ENCODE results near the gene GLRX.

Gene GLRX

GRCh38 chr5:95771892-95772291 is 50.6 kb downstream of the GLRX start:
- no peak overlapping the region for H3K9ac ChIP-seq (ENCODE audit: low read depth, low read length)
- no peaks in the 10 kb centered on the region for H3K36me3 ChIP-seq (ENCODE audit: insufficient read depth, low read length)
- no peak overlapping the region for H3K4me3 ChIP-seq (ENCODE audit: low read length)
- no peaks in the 10 kb centered on the region for H3K27me3 ChIP-seq (ENCODE audit: insufficient read depth, low read length)
- H3K27ac ChIP-seq (ENCODE audit: low read depth, low read length): no peak overlapping the region
- no peaks in the 10 kb centered on the region for H3K4me1 ChIP-seq (ENCODE audit: insufficient read depth, low read length)
- no peaks in the 10 kb centered on the region for H3K9me3 ChIP-seq (ENCODE audit: insufficient read depth, low read depth, low read length)
- 94% methylated on average over 2 of the region's 2 CpGs for WGBS

GRCh38 chr5:95770830-95771708 is 51.5 kb downstream of the GLRX start:
- H3K9me3 ChIP-seq (ENCODE audit: insufficient read depth, low read depth, low read length): no peaks in the 10 kb centered on the region
- no peak overlapping the region for H3K9ac ChIP-seq (ENCODE audit: low read depth, low read length)
- no peaks in the 10 kb centered on the region for H3K36me3 ChIP-seq (ENCODE audit: insufficient read depth, low read length)
- no peak overlapping the region for H3K4me3 ChIP-seq (ENCODE audit: low read length)
- no peaks in the 10 kb centered on the region for H3K4me1 ChIP-seq (ENCODE audit: insufficient read depth, low read length)
- 95% methylated on average over 7 of the region's 8 CpGs for WGBS
- H3K27ac ChIP-seq (ENCODE audit: low read depth, low read length): no peak overlapping the region
- H3K27me3 ChIP-seq (ENCODE audit: insufficient read depth, low read length): no peaks in the 10 kb centered on the region

DNA sequence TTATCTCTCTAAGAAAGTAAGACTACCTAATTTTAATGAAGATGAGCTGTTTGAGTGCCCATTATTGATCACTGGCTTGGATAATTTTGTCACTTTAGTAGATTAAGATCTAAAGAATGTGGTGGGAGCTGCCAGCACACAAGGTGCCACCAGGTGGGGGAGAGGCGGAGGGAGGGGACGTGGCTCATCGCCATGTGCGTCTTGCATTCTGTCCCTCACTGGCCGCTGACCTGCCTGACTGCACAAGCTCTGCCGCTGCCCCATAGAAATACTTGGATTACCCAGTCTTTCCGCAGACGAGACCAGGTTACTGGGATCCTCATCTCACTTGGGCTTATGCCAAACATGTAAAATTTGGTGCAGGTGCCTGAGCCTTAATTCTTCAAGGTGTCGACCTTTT is 53.8 kb downstream of the GLRX start:
- Histone ChIP-seq H3K4me1 (ENCODE audit: insufficient read depth, low read length) (no peaks in the 10 kb centered on the region), H3K9ac (ENCODE audit: low read depth, low read length) (no peak overlapping the region), H3K27ac (ENCODE audit: low read depth, low read length) (no peak overlapping the region), H3K27me3 (ENCODE audit: insufficient read depth, low read length) (no peaks in the 10 kb centered on the region), H3K9me3 (ENCODE audit: insufficient read depth, low read depth, low read length) (no peaks in the 10 kb centered on the region), H3K36me3 (ENCODE audit: insufficient read depth, low read length) (no peaks in the 10 kb centered on the region), H3K4me3 (ENCODE audit: low read length) (no peak overlapping the region)
- 95% methylated on average over 9 of the region's 9 CpGs for WGBS

DNA sequence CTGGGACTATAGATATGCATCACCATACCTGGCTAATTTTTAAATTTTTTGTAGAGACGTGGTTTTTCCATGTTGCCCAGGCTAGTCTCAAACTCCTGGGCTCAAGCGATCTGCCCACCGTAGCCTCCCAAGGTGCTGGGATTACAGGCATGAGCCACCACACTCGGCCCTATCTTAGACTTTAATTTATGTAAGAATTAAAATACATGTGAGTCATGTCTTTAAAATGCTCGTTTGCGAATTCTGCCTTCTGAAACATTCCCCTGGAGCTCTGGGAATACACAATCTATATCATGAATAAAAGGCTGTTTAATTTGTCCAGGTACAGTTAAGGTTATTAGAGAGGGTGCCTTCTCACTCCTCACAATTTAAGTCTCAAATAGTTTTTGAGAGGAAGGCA is 58.6 kb downstream of the GLRX start:
- Histone ChIP-seq H3K36me3 (ENCODE audit: insufficient read depth, low read length) (no peaks in the 10 kb centered on the region), H3K9ac (ENCODE audit: low read depth, low read length) (no peak overlapping the region), H3K4me3 (ENCODE audit: low read length) (no peak overlapping the region), H3K4me1 (ENCODE audit: insufficient read depth, low read length) (no peaks in the 10 kb centered on the region), H3K9me3 (ENCODE audit: insufficient read depth, low read depth, low read length) (no peaks in the 10 kb centered on the region), H3K27me3 (ENCODE audit: insufficient read depth, low read length) (no peaks in the 10 kb centered on the region), H3K27ac (ENCODE audit: low read depth, low read length) (no peak overlapping the region)
- WGBS: 92% methylated on average over 4 of the region's 6 CpGs
